Esophagus squamous epithelium (tissue), 4 donors: Measurements from ENCODE around the gene LDLRAD3.

Experiments
- CTCF ChIP-seq, 6 experiments: fragments of 450-650 bp in 4 of 6; fragments of 200-600 bp in 2 of 6; sonication (generic) in 2 of 6; IDR thresholded peaks; one replicate each; pipeline ENCODE4 v1.5.1; 2016 to 2019; ENCODE audit warnings: antibody characterized with exemption in 6 of 6, mild to moderate bottlenecking in 4 of 6, moderate library complexity in 4 of 6
- POLR2A ChIP-seq, 4 donors: fragments of 450-650 bp; IDR thresholded peaks; one replicate each; pipeline ENCODE4 v1.6.1; 2017; ENCODE audit warnings: antibody characterized with exemption in 4 of 4, mild to moderate bottlenecking in 4 of 4, moderate library complexity in 3 of 4

GRCh38 chr11:35918716-35919115, 25.1 kb upstream of the LDLRAD3 start:
- no peak for TF ChIP-seq POLR2A (IDR thresholded peaks at IDR 0.05)
- no peak for TF ChIP-seq CTCF (IDR thresholded peaks at IDR 0.05)
